Fibroblast of the aortic adventitia (primary cell): Measurements from ENCODE around the gene ALK. TPM values are rescaled to one million over a fixed set of nuclear protein-coding genes. Genes with fewer than 3 reads are reported as not detected.

ENCODE experiments used
- DNase-seq: peaks from one replicate; pipeline ENCODE4 v3.0.0-alpha.2; 2010; ENCODE audit warnings: low read depth
- H3K4me3 ChIP-seq: 2 replicates; pipeline ENCODE4 v1.5.1; 2011; ENCODE audit warnings: low read depth, mild to moderate bottlenecking, control low read depth, low read length, moderate library complexity
- total RNA-seq: library from RNA; depleted of rRNA; stranded (reverse); fragments of >200 nt; gene quantifications from 2 replicates; pipeline ENCODE4 v1.2.3, GENCODE V29; 2012; ENCODE audit warnings: low replicate concordance
- TF ChIP-seq, protein P1 (sequence below): IDR thresholded peaks from 2 replicates; pipeline ENCODE4 v1.5.1; 2011; ENCODE audit warnings: mild to moderate bottlenecking, low read length, control low read depth, inconsistent platforms; ENCODE audit not compliant: insufficient read depth

ALK gene
- total RNA-seq, 1 donor, result 0.27 TPM

DNA sequence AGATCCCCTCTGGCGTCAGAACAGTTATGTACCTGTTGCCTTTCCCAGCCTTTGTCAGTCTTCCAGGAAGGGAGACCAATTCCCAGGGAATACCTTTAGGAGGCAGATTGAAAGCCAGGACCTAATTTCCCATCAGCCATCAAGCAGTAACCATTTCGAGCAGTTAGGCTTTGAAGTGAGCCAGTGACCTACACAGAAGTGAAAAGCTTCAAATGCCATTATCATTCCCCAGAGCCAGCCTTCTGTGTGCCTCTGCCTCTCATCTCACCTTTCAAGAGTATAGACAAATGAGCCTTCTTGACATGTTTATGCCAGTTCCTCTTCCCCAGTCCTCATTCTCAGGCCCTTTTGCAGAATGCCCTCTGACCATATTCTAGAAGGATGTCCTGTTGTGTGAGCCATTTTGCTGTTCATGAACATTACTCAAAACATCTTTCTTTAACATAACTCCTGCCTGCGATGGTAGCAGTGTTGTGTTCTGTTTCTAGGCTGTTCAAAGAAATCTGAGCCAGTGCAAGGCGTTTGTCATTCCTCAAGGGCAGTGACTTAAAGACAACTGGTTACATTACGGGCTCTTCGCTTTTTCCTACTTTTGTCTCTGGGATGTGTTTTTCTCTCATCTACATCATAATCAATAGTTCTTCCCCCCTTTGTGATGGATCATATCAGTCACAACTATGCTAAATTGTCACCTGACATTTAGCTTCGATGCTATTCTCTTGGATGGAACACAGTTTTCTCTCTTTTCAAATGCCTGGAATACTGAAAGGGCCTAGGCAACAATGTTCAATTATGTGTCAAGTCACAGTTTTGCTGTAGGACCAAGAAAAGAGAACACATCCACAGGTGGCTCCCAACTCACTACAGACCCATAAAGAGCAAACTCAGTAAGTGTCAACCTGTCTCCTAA lies 138.6 kb downstream of the ALK start:
- no peak overlapping the region for H3K4me3 ChIP-seq
- TF ChIP-seq, protein P1, sequence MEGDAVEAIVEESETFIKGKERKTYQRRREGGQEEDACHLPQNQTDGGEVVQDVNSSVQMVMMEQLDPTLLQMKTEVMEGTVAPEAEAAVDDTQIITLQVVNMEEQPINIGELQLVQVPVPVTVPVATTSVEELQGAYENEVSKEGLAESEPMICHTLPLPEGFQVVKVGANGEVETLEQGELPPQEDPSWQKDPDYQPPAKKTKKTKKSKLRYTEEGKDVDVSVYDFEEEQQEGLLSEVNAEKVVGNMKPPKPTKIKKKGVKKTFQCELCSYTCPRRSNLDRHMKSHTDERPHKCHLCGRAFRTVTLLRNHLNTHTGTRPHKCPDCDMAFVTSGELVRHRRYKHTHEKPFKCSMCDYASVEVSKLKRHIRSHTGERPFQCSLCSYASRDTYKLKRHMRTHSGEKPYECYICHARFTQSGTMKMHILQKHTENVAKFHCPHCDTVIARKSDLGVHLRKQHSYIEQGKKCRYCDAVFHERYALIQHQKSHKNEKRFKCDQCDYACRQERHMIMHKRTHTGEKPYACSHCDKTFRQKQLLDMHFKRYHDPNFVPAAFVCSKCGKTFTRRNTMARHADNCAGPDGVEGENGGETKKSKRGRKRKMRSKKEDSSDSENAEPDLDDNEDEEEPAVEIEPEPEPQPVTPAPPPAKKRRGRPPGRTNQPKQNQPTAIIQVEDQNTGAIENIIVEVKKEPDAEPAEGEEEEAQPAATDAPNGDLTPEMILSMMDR, result no peak
- no peak for DNase-seq

DNA sequence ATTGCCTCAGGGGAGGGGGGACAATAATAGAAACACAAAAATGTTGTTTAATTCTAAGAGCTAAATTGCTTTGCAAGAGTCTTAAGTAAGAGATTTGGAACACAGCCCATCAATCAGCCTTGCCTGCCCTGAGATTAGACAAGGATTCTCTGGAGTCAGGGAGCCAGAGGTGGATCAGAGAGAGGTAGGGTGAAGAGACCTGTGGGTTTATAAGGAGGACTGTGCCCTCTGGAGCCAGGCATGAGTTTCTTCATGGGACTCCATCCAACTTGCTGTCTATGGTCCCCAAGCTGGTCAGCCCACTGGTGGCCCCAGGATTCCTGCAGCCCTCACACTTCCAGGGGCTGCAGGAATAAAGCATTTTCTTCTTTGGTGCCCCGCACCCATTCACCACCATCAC lies 139.3 kb downstream of the ALK start:
- TF ChIP-seq, protein P1, result no peak
- no peak for DNase-seq
- no peak overlapping the region for H3K4me3 ChIP-seq

DNA sequence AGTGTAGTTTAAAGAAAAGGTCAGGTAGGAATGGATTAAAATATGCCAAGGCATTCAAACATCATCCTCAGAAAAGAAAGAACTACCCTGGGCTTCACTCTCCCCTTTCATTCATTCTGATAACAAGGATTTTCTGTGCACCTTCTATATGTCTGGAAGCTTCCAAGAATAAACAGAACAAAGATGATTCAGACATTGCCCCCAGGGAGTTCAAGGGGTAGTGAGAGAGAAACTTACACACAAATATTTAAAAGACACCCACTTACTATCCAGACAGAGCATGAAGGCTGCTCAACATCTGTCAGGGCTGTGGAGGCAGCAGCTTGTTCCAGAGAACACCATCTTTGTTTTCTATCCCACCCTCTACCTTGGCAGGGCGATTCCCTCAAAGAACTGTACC lies 140.5 kb downstream of the ALK start:
- TF ChIP-seq, protein P1, result no peak
- no peak for DNase-seq
- H3K4me3 ChIP-seq, result no peak overlapping the region

DNA sequence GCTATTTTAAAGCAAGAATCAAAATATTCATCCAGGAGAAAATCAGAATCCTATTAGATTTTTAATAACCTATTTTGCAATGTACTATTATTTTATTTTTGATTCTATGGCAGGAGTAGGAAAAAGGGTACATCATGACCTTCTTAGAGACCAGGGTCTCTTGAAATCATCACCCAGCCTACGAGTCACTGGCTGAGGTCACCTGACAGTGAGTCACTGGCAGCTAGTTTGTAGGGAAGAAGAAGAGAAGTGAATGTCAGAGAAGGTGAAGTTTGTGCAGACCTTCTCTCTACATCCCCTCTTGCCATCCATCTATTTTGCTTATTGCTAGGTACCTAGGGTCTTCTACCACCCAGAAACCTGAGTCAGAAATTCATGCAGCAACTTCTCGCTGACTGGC lies 144.2 kb downstream of the ALK start:
- no peak for DNase-seq
- TF ChIP-seq, protein P1, result no peak
- H3K4me3 ChIP-seq, result no peak overlapping the region

DNA sequence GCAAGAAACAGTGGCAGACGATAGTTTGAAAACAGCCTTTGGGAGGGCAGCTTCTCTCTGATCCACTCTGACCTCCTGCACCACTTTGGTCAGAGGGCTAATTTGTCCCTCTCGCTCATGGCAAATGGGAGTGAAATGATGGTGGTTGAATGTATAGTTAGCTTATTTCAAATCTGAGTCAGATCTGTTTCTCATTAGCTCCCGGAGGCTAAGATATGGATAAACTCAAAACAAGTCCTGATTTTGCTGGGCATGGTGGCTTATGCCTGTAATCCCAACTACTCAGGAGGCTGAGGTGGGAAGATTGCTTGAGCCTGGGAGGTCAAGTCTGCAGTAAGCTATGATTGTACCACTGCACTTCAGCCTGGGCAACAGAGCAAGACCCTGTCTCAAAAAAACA lies 145.0 kb downstream of the ALK start:
- TF ChIP-seq, protein P1, result no peak
- DNase-seq, result no peak

DNA sequence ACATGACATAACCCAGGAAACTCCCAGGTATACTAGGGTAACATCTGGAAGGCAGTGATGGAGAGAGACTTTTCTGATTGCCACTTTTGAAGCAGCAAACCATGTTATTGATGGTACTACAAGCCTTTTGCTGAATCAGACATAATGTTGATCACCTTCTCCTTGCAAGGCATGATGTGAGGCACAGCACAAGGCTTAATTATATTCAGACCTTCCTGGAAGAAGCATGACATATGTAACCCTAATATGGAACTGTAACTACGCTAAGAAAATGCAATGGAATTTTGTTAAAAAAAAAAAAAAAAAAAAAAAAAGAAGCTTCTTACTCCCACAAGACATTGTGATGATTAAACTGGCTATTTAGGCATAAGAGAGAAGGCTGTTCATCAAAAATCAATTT lies 145.4 kb downstream of the ALK start:
- DNase-seq, result no peak
- H3K4me3 ChIP-seq, result no peak overlapping the region
- TF ChIP-seq, protein P1, result no peak

More for the DNA sequence above, 145.0 kb downstream of the ALK start:
- no peak overlapping the region for H3K4me3 ChIP-seq
